ENCODE results near the gene AGAP1.

GRCh38 chr2:236082061-236082460 lies 588.2 kb downstream of the AGAP1 start:
- TF ChIP-seq CTCF (IDR thresholded peaks at IDR 0.05; ENCODE audit: low read depth, low read length, missing input control) (no peak), REST (IDR thresholded peaks at IDR 0.05) (no peak), GABPA (IDR thresholded peaks at IDR 0.05 in 1 of 2, conservative IDR thresholded peaks at IDR 0.05 in 1 of 2) (no peak), MAX (IDR thresholded peaks at IDR 0.05) (no peak), NR2F2 (IDR thresholded peaks at IDR 0.05) (no peak), HNF4G (IDR thresholded peaks at IDR 0.05) (no peak), YY1 (IDR thresholded peaks at IDR 0.05) (no peak)

Data from liver (tissue), 3 donors.